ENCODE results near the gene PKP3. TPM values are rescaled to one million over a fixed set of nuclear protein-coding genes. Genes with fewer than 3 reads are reported as not detected.
A peak's percentile ranks its signal among the peaks of the same experiment; 100 is the strongest.
"Not testable (repeated sequence)": the region's sequence is repeated elsewhere in the genome, so short reads cannot be mapped to it uniquely, and the experiment has no call there.

The PKP3 gene
- total RNA-seq, 1 donor from 2014 or later: 20.6 TPM

GRCh38 chr11:387193-387793, 6.7 kb upstream of the PKP3 start:
- no peak for TF ChIP-seq CTCF (conservative IDR thresholded peaks at IDR 0.05; ENCODE audit: low read depth, low read length)
- no peak overlapping the region for H3K4me3 ChIP-seq (ENCODE audit: low read depth, low read length)
- no peak for DNase-seq (ENCODE audit: low read depth)

DNA sequence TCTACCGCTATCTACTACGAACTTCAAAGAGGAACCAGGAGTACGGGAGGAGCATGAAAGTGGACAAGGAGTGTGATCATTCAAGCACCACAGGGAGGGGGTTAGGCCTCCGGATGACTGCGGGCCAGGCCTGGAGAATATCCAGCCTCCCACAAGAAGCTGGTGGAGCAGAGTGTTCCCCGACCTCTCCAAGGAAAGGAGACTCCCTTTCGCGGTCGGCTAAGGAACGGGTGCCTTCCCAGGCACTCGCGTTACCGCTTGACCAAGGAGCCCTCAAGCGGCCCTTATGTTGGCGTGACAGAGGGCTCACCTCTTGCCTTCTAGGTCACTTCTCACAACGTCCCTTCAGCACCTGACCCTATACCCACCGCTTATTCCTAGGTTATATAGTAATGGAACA, 4.6 kb upstream of the PKP3 start:
- not testable (repeated sequence) for H3K4me3 ChIP-seq (ENCODE audit: low read depth, low read length); DNase-seq (ENCODE audit: low read depth)

- DNase-seq (ENCODE audit: low read depth): no peak
- TF ChIP-seq CTCF (conservative IDR thresholded peaks at IDR 0.05; ENCODE audit: low read depth, low read length): peak; percentile 11
- no peak overlapping the region for H3K4me3 ChIP-seq (ENCODE audit: low read depth, low read length)
Observed at GRCh38 chr11:390175-390574, 3.8 kb upstream of the PKP3 start.

DNA sequence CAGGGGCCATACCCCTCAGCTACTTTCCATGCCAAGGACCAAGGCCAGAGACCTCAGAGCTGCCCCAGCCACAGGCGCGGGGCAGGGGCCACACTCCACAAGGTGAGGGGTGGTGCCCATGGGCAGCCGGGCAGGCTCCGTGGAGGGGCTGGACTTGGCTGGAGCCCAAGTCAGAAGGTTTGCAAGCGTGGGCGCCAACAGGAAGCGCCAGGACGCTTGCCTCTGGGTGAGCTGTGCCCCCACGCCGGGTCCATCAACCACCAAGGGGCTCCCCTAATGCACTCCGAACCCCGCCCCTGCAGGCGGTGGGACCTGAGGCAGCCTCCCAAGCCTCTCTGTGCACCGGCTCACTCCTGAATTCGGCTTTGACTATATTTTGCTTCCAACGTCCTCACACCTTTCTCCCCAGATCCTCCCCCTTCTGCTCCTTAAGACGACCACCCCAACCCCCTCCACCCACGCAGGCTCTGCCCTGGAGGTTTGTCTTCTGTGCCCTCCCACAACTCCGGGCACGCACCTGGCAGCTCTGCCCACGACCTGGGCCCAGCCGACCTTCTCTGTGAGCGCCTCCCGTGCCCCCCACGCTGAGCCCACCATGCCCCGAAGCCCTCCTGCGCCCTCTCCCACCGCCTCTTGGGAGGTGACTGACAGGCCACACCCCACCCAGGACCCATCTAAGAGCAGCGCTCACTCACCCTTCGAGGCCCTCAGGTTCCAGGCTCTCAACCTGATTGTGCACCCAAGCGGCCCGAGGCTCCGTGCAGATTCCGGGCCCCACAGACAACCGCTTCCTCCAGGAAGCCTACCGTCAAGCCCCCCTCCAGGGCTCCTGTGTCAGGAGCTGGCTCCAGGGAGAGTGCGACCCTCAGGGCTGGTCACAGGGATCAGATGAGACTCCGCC, 2.6 kb upstream of the PKP3 start:
- no peak for DNase-seq (ENCODE audit: low read depth)
- TF ChIP-seq CTCF (conservative IDR thresholded peaks at IDR 0.05; ENCODE audit: low read depth, low read length): no peak
- no peak overlapping the region for H3K4me3 ChIP-seq (ENCODE audit: low read depth, low read length)

- DNase-seq (ENCODE audit: low read depth): no peak
- no peak for TF ChIP-seq CTCF (conservative IDR thresholded peaks at IDR 0.05; ENCODE audit: low read depth, low read length)
- no peak overlapping the region for H3K4me3 ChIP-seq (ENCODE audit: low read depth, low read length)
Observed at GRCh38 chr11:392102-392777, 1.8 kb upstream of the PKP3 start.

DNA sequence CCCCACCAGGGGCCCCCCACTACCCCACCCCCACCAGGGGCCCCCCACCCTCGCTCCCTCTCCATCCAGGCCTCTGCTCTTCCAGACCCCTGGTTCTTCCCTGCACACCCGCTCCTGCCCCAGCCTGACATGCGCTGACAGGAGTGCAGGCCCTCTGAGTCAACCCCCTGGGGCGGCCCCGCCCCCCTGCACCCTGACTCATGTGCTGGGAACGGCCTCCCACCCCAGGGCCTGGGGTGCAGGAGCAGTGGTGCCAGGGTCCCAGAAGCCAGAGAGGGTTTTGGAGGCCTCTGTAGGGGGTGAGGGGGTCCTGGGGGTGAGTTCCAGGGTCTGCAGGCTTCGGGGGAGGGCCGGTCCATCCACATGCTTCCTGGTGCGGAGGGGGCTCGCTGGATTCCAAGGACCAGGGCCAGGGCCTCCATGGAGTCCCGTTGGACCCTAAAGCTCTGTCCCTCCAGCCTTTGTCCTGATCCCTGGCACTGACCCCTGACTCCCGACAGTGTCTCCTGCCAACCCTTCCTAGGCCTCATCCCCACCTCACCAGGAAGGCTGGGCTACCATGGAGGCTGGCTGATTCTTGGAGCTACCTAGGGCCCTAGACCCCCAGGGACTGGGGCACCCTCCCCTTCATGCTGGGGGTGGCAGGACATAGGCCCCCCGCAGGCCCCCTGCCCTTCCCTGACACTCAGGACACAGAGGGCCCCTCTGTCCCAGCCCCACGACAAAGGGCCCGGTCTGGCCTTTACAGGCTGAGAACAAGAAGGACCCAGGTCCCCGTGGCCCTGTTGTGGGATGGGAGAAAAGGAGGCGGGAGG, 583 bp upstream of the PKP3 start:
- no peak overlapping the region for H3K4me3 ChIP-seq (ENCODE audit: low read depth, low read length)
- DNase-seq (ENCODE audit: low read depth): no peak
- no peak for TF ChIP-seq CTCF (conservative IDR thresholded peaks at IDR 0.05; ENCODE audit: low read depth, low read length)
